ENCODE results near the gene DNAJC15.

Gene DNAJC15

GRCh38 chr13:43139921-43140320, 116.5 kb downstream of the DNAJC15 start:
- no peaks in the 10 kb centered on the region for H3K4me1 ChIP-seq (ENCODE audit: control insufficient read depth in 1 of 2, insufficient read depth in 2 of 2, low read length in 2 of 2)
- H3K4me3 ChIP-seq (ENCODE audit: low read depth in 1 of 2, low read length in 2 of 2): no peak overlapping the region
- H3K36me3 ChIP-seq (ENCODE audit: control insufficient read depth in 1 of 2, insufficient read depth in 2 of 2, low read length in 2 of 2): no peaks in the 10 kb centered on the region
- no peaks in the 10 kb centered on the region for H3K9me3 ChIP-seq (ENCODE audit: control insufficient read depth in 1 of 2, low read length in 2 of 2)
- H3K27me3 ChIP-seq (ENCODE audit: control insufficient read depth in 1 of 2, insufficient read depth in 2 of 2, low read length in 2 of 2): no peaks in the 10 kb centered on the region
- H3K9ac ChIP-seq (ENCODE audit: low read depth in 1 of 2, low read length in 2 of 2): no peak overlapping the region
- no peak overlapping the region for H3K27ac ChIP-seq (ENCODE audit: low read depth, low read length)

DNA sequence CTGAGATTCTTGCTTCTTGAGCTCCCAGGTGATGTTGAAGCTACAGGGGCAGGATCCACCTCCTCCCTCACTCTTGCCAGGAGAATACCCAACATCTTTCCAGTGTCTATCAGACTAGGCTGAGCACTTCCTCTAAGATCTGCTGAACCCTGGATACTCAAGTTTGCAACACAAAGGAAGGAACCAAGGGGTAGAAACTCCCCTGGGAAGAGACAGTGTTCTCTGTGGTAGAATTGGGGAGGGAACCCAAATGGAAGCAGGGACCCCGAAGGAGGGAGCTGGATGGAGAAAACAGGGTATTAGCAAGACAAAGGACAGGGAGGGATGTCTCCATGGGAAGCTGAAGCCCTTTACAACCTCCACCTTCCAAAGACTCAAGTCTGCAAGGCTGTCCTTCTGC, 117.6 kb downstream of the DNAJC15 start:
- no peak overlapping the region for H3K4me3 ChIP-seq (ENCODE audit: low read depth in 1 of 2, low read length in 2 of 2)
- H3K4me1 ChIP-seq (ENCODE audit: control insufficient read depth in 1 of 2, insufficient read depth in 2 of 2, low read length in 2 of 2): no peaks in the 10 kb centered on the region
- H3K36me3 ChIP-seq (ENCODE audit: control insufficient read depth in 1 of 2, insufficient read depth in 2 of 2, low read length in 2 of 2): no peaks in the 10 kb centered on the region
- H3K27ac ChIP-seq (ENCODE audit: low read depth, low read length): no peak overlapping the region
- H3K27me3 ChIP-seq (ENCODE audit: control insufficient read depth in 1 of 2, insufficient read depth in 2 of 2, low read length in 2 of 2): peaks cover 0 to 5% of the 10 kb centered on the region in 2 donors
- no peaks in the 10 kb centered on the region for H3K9me3 ChIP-seq (ENCODE audit: control insufficient read depth in 1 of 2, low read length in 2 of 2)
- no peak overlapping the region for H3K9ac ChIP-seq (ENCODE audit: low read depth in 1 of 2, low read length in 2 of 2)

DNA sequence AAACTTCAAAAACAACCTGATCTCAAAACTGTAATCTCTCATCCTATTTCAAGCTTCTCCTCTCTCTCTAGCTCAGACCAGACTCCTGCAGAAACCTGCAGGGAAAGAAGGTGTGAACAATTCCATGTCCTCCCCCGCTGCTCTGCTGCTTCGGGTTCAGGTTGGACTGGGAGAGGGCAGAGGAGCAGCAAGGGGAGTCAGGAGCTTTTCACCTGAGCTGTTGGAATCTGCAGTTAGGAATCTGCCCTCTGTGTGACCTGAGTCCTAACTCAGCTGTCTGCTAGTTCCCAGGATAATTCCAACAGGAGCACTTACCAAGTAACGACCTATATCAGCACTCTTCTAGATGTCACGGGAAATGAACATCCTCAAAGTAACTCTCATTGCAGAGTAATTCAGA, 118.3 kb downstream of the DNAJC15 start:
- H3K4me3 ChIP-seq (ENCODE audit: low read depth in 1 of 2, low read length in 2 of 2): no peak overlapping the region
- no peaks in the 10 kb centered on the region for H3K4me1 ChIP-seq (ENCODE audit: control insufficient read depth in 1 of 2, insufficient read depth in 2 of 2, low read length in 2 of 2)
- no peak overlapping the region for H3K27ac ChIP-seq (ENCODE audit: low read depth, low read length)
- no peaks in the 10 kb centered on the region for H3K36me3 ChIP-seq (ENCODE audit: control insufficient read depth in 1 of 2, insufficient read depth in 2 of 2, low read length in 2 of 2)
- H3K9ac ChIP-seq (ENCODE audit: low read depth in 1 of 2, low read length in 2 of 2): no peak overlapping the region
- H3K27me3 ChIP-seq (ENCODE audit: control insufficient read depth in 1 of 2, insufficient read depth in 2 of 2, low read length in 2 of 2): peaks cover 0 to 9% of the 10 kb centered on the region in 2 donors
- no peaks in the 10 kb centered on the region for H3K9me3 ChIP-seq (ENCODE audit: control insufficient read depth in 1 of 2, low read length in 2 of 2)

DNA sequence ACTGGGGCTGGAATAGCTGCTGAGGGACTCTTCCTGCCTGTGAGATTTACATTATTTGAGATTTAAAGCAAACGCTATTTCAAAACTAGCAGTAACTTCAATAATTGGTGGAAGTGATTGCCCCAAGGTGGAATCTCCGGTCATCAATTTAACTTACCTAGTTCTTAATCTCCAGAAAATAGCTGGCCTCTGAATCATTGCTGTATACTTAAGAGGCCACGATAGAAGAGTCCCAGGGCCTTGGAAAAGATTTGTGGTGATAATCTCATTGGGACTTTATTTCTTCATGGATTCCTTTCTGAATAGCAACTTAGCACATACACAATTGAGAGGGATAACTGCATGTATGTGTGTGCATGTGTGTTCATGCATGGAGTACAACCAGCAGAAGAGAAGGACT, 120.2 kb downstream of the DNAJC15 start:
- Histone ChIP-seq H3K4me1 (ENCODE audit: control insufficient read depth in 1 of 2, insufficient read depth in 2 of 2, low read length in 2 of 2) (no peaks in the 10 kb centered on the region), H3K27me3 (ENCODE audit: control insufficient read depth in 1 of 2, insufficient read depth in 2 of 2, low read length in 2 of 2) (peaks cover 0 to 9% of the 10 kb centered on the region in 2 donors), H3K4me3 (ENCODE audit: low read depth in 1 of 2, low read length in 2 of 2) (no peak overlapping the region), H3K9ac (ENCODE audit: low read depth in 1 of 2, low read length in 2 of 2) (no peak overlapping the region), H3K9me3 (ENCODE audit: control insufficient read depth in 1 of 2, low read length in 2 of 2) (no peaks in the 10 kb centered on the region), H3K27ac (ENCODE audit: low read depth, low read length) (no peak overlapping the region), H3K36me3 (ENCODE audit: control insufficient read depth in 1 of 2, insufficient read depth in 2 of 2, low read length in 2 of 2) (no peaks in the 10 kb centered on the region)

- peaks cover 0 to 9% of the 10 kb centered on the region in 2 donors for H3K27me3 ChIP-seq (ENCODE audit: control insufficient read depth in 1 of 2, insufficient read depth in 2 of 2, low read length in 2 of 2)
- no peak overlapping the region for H3K9ac ChIP-seq (ENCODE audit: low read depth in 1 of 2, low read length in 2 of 2)
- no peak overlapping the region for H3K4me3 ChIP-seq (ENCODE audit: low read depth in 1 of 2, low read length in 2 of 2)
- H3K9me3 ChIP-seq (ENCODE audit: control insufficient read depth in 1 of 2, low read length in 2 of 2): no peaks in the 10 kb centered on the region
- no peaks in the 10 kb centered on the region for H3K36me3 ChIP-seq (ENCODE audit: control insufficient read depth in 1 of 2, insufficient read depth in 2 of 2, low read length in 2 of 2)
- H3K4me1 ChIP-seq (ENCODE audit: control insufficient read depth in 1 of 2, insufficient read depth in 2 of 2, low read length in 2 of 2): no peaks in the 10 kb centered on the region
- H3K27ac ChIP-seq (ENCODE audit: low read depth, low read length): no peak overlapping the region
Observed at GRCh38 chr13:43145534-43146196, 122.3 kb downstream of the DNAJC15 start.

GRCh38 chr13:43146400-43146799, 123.0 kb downstream of the DNAJC15 start:
- Histone ChIP-seq H3K9ac (ENCODE audit: low read depth in 1 of 2, low read length in 2 of 2) (no peak overlapping the region), H3K27me3 (ENCODE audit: control insufficient read depth in 1 of 2, insufficient read depth in 2 of 2, low read length in 2 of 2) (peaks cover 0 to 9% of the 10 kb centered on the region in 2 donors), H3K4me1 (ENCODE audit: control insufficient read depth in 1 of 2, insufficient read depth in 2 of 2, low read length in 2 of 2) (no peaks in the 10 kb centered on the region), H3K36me3 (ENCODE audit: control insufficient read depth in 1 of 2, insufficient read depth in 2 of 2, low read length in 2 of 2) (no peaks in the 10 kb centered on the region), H3K4me3 (ENCODE audit: low read depth in 1 of 2, low read length in 2 of 2) (no peak overlapping the region), H3K27ac (ENCODE audit: low read depth, low read length) (no peak overlapping the region), H3K9me3 (ENCODE audit: control insufficient read depth in 1 of 2, low read length in 2 of 2) (no peaks in the 10 kb centered on the region)

GRCh38 chr13:43150369-43151207, 127.2 kb downstream of the DNAJC15 start:
- Histone ChIP-seq H3K36me3 (ENCODE audit: control insufficient read depth in 1 of 2, insufficient read depth in 2 of 2, low read length in 2 of 2) (no peaks in the 10 kb centered on the region), H3K9me3 (ENCODE audit: control insufficient read depth in 1 of 2, low read length in 2 of 2) (no peaks in the 10 kb centered on the region), H3K27me3 (ENCODE audit: control insufficient read depth in 1 of 2, insufficient read depth in 2 of 2, low read length in 2 of 2) (peaks cover 0 to 8% of the 10 kb centered on the region in 2 donors), H3K27ac (ENCODE audit: low read depth, low read length) (no peak overlapping the region), H3K4me3 (ENCODE audit: low read depth in 1 of 2, low read length in 2 of 2) (no peak overlapping the region), H3K9ac (ENCODE audit: low read depth in 1 of 2, low read length in 2 of 2) (no peak overlapping the region), H3K4me1 (ENCODE audit: control insufficient read depth in 1 of 2, insufficient read depth in 2 of 2, low read length in 2 of 2) (no peaks in the 10 kb centered on the region)

- Histone ChIP-seq H3K9me3 (ENCODE audit: control insufficient read depth in 1 of 2, low read length in 2 of 2) (no peaks in the 10 kb centered on the region), H3K4me3 (ENCODE audit: low read depth in 1 of 2, low read length in 2 of 2) (no peak overlapping the region), H3K27me3 (ENCODE audit: control insufficient read depth in 1 of 2, insufficient read depth in 2 of 2, low read length in 2 of 2) (no peaks in the 10 kb centered on the region), H3K36me3 (ENCODE audit: control insufficient read depth in 1 of 2, insufficient read depth in 2 of 2, low read length in 2 of 2) (no peaks in the 10 kb centered on the region), H3K4me1 (ENCODE audit: control insufficient read depth in 1 of 2, insufficient read depth in 2 of 2, low read length in 2 of 2) (no peaks in the 10 kb centered on the region), H3K9ac (ENCODE audit: low read depth in 1 of 2, low read length in 2 of 2) (no peak overlapping the region), H3K27ac (ENCODE audit: low read depth, low read length) (no peak overlapping the region)
Observed at GRCh38 chr13:43153436-43154090, 130.2 kb downstream of the DNAJC15 start.

DNA sequence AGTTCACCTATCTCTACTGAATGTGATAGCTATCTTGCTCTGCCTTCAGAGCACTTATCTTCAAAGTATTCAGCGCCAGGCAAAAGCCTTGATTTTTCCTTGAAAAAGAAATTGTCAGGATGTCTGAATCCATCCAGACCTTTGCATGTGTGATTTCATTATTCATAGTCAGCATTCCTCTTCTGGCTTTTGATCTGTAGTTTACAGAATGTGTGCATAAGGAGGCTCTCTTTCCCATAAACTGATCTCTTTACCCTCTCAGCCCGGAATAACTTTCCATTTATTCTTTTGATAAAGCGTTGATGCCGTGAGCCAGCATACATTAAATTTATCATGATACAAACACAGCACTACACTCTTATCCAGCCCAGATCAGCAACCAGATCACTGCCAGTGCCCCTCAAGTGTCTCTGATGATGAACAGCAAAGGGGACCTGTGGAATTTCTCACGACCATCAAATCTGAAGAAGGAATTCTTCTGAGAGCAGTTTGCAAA, 130.8 kb downstream of the DNAJC15 start:
- Histone ChIP-seq H3K9me3 (ENCODE audit: control insufficient read depth in 1 of 2, low read length in 2 of 2) (no peaks in the 10 kb centered on the region), H3K36me3 (ENCODE audit: control insufficient read depth in 1 of 2, insufficient read depth in 2 of 2, low read length in 2 of 2) (no peaks in the 10 kb centered on the region), H3K27me3 (ENCODE audit: control insufficient read depth in 1 of 2, insufficient read depth in 2 of 2, low read length in 2 of 2) (no peaks in the 10 kb centered on the region), H3K4me1 (ENCODE audit: control insufficient read depth in 1 of 2, insufficient read depth in 2 of 2, low read length in 2 of 2) (no peaks in the 10 kb centered on the region), H3K27ac (ENCODE audit: low read depth, low read length) (no peak overlapping the region), H3K4me3 (ENCODE audit: low read depth in 1 of 2, low read length in 2 of 2) (no peak overlapping the region), H3K9ac (ENCODE audit: low read depth in 1 of 2, low read length in 2 of 2) (no peak overlapping the region)

DNA sequence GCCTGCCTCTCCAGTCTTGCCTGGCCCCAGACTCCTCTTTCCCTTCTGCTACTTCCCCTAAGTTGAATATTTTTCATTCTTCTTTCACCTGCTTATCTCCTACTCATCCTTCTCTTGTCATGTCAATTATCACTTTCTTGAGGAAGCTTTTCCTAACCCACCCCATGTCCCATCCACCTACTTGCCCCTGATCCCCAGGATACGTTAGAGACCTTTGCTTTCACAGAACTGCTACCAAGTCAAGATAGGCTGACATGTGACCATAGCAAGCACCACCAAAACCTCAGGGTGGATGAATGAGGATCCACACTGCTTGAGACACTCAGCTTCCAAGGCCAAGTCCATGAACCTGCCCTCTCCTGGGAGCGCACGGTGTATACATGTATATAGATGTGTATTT, 131.5 kb downstream of the DNAJC15 start:
- Histone ChIP-seq H3K36me3 (ENCODE audit: control insufficient read depth in 1 of 2, insufficient read depth in 2 of 2, low read length in 2 of 2) (no peaks in the 10 kb centered on the region), H3K4me3 (ENCODE audit: low read depth in 1 of 2, low read length in 2 of 2) (no peak overlapping the region), H3K9me3 (ENCODE audit: control insufficient read depth in 1 of 2, low read length in 2 of 2) (no peaks in the 10 kb centered on the region), H3K27ac (ENCODE audit: low read depth, low read length) (no peak overlapping the region), H3K4me1 (ENCODE audit: control insufficient read depth in 1 of 2, insufficient read depth in 2 of 2, low read length in 2 of 2) (no peaks in the 10 kb centered on the region), H3K9ac (ENCODE audit: low read depth in 1 of 2, low read length in 2 of 2) (no peak overlapping the region), H3K27me3 (ENCODE audit: control insufficient read depth in 1 of 2, insufficient read depth in 2 of 2, low read length in 2 of 2) (no peaks in the 10 kb centered on the region)

Data from duodenal mucosa (tissue), 2 donors.